GM19324 (cell line): ENCODE measurements around the gene TPD52L1.
"Not testable (repeated sequence)": the region's sequence is repeated elsewhere in the genome, so short reads cannot be mapped to it uniquely, and the experiment has no call there.

Source experiments
- ATAC-seq: cut with Tn5 transposase; IDR thresholded peaks from one replicate; pipeline ENCODE4 v1.9.1; 2021; ENCODE audit warnings: mild to moderate bottlenecking, moderate library complexity; ENCODE audit not compliant: unreplicated experiment, low FRiP score

The TPD52L1 gene

GRCh38 chr6:125138083-125138482 is 15.5 kb upstream of the TPD52L1 start:
- ATAC-seq = no peak

GRCh38 chr6:125140808-125141207 is 12.8 kb upstream of the TPD52L1 start:
- no peak for ATAC-seq

- no peak for ATAC-seq
Observed at GRCh38 chr6:125142618-125143017, 11.0 kb upstream of the TPD52L1 start.

- ATAC-seq = no peak
Observed at GRCh38 chr6:125144822-125145221, 8.8 kb upstream of the TPD52L1 start.

GRCh38 chr6:125149256-125150144 is 4.1 kb upstream of the TPD52L1 start:
- ATAC-seq = no peak

GRCh38 chr6:125151700-125152099 is 1.9 kb upstream of the TPD52L1 start:
- ATAC-seq = no peak

- peak; percentile 13 for ATAC-seq
Observed at GRCh38 chr6:125154118-125154760, 666 bp downstream of the TPD52L1 start.

GRCh38 chr6:125154761-125155135 is 1.2 kb downstream of the TPD52L1 start:
- ATAC-seq = peak; percentile 41

- ATAC-seq = no peak
Observed at GRCh38 chr6:125155344-125155743, 1.8 kb downstream of the TPD52L1 start.

GRCh38 chr6:125156496-125156895 is 2.9 kb downstream of the TPD52L1 start:
- no peak for ATAC-seq

GRCh38 chr6:125157280-125157679 is 3.7 kb downstream of the TPD52L1 start:
- no peak for ATAC-seq

- ATAC-seq = no peak
Observed at GRCh38 chr6:125157725-125158124, 4.2 kb downstream of the TPD52L1 start.

- not testable (repeated sequence) for ATAC-seq
Observed at GRCh38 chr6:125163339-125163738, 9.8 kb downstream of the TPD52L1 start.

- ATAC-seq = no peak
Observed at GRCh38 chr6:125163811-125164210, 10.2 kb downstream of the TPD52L1 start.

GRCh38 chr6:125164696-125165095 is 11.1 kb downstream of the TPD52L1 start:
- no peak for ATAC-seq

- no peak for ATAC-seq
Observed at GRCh38 chr6:125165256-125165655, 11.7 kb downstream of the TPD52L1 start.

- no peak for ATAC-seq
Observed at GRCh38 chr6:125165776-125166175, 12.2 kb downstream of the TPD52L1 start.

GRCh38 chr6:125166711-125167110 is 13.1 kb downstream of the TPD52L1 start:
- ATAC-seq = no peak

GRCh38 chr6:125167579-125167978 is 14.0 kb downstream of the TPD52L1 start:
- ATAC-seq = no peak

- ATAC-seq = no peak
Observed at GRCh38 chr6:125169058-125169457, 15.5 kb downstream of the TPD52L1 start.

GRCh38 chr6:125169522-125169921 is 15.9 kb downstream of the TPD52L1 start:
- ATAC-seq = no peak

- no peak for ATAC-seq
Observed at GRCh38 chr6:125170376-125170775, 16.8 kb downstream of the TPD52L1 start.
